ENCODE data around the gene TMEM127.

TMEM127 gene

GRCh38 chr2:96274355-96275056, 8.7 kb upstream of the TMEM127 start:
- Histone ChIP-seq H3K9me3 (no peaks in the 10 kb centered on the region), H3K27me3 (ENCODE audit: low read depth) (no peaks in the 10 kb centered on the region), H3K4me1 (no peaks in the 10 kb centered on the region), H3K4me3 (no peak overlapping the region), H3K36me3 (replicated peaks) (peaks cover 87% of the 10 kb centered on the region)
- DNase-seq (ENCODE audit: low spot score in 2 of 2), result no peak
- in situ Hi-C loops (cut with MboI; ENCODE audit: low sequenced_read_pairs), result no loop called here

GRCh38 chr2:96273763-96274162, 8.0 kb upstream of the TMEM127 start:
- Histone ChIP-seq H3K4me1 (no peaks in the 10 kb centered on the region), H3K36me3 (replicated peaks) (peaks cover 87% of the 10 kb centered on the region), H3K4me3 (no peak overlapping the region), H3K27me3 (ENCODE audit: low read depth) (no peaks in the 10 kb centered on the region), H3K9me3 (no peaks in the 10 kb centered on the region)
- in situ Hi-C loops (cut with MboI; ENCODE audit: low sequenced_read_pairs), result no loop called here
- DNase-seq (ENCODE audit: low spot score in 2 of 2), result no peak

- H3K4me1 ChIP-seq, result no peaks in the 10 kb centered on the region
- in situ Hi-C loops (cut with MboI; ENCODE audit: low sequenced_read_pairs), result no loop called here
- H3K27me3 ChIP-seq (ENCODE audit: low read depth), result no peaks in the 10 kb centered on the region
- no peak overlapping the region for H3K4me3 ChIP-seq
- H3K36me3 ChIP-seq (replicated peaks), result peaks cover 85% of the 10 kb centered on the region
- no peaks in the 10 kb centered on the region for H3K9me3 ChIP-seq
- no peak for DNase-seq (ENCODE audit: low spot score in 2 of 2)
Observed at GRCh38 chr2:96271995-96272394, 6.2 kb upstream of the TMEM127 start.

GRCh38 chr2:96267159-96267971, 1.6 kb upstream of the TMEM127 start:
- in situ Hi-C loops (cut with MboI; ENCODE audit: low sequenced_read_pairs), result no loop called here
- peak; percentile 24 to 71 for DNase-seq (ENCODE audit: low spot score in 2 of 2)
- peaks cover 9% of the 10 kb centered on the region for H3K4me1 ChIP-seq
- peak overlapping the region; percentile 96 for H3K4me3 ChIP-seq
- H3K36me3 ChIP-seq (replicated peaks), result peaks cover 51% of the 10 kb centered on the region
- H3K27me3 ChIP-seq (ENCODE audit: low read depth), result no peaks in the 10 kb centered on the region
- H3K9me3 ChIP-seq, result no peaks in the 10 kb centered on the region

DNA sequence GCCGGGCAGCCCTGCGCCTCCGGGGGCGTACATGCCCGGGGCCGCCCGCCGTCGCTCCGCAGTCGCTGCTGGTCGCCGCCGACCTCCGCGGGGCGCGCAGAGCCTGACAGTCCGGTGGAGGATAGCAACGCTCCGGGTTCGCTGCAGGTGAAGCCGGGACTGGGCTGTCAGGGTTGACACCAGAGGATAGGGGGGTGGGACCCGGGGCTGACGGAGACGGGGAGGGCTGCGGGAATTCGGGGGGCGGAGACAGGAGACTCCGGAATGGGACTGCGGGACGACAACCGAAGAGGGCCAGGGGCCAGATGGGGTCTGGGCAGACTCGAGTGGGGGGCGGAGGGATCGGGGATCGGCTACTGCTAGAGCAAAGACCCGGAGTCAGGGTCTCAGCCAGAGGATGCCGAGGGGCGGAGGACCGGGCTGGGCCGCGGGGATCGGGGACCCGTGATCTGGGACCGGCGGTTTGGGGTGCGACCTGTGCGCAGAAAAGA, 403 bp downstream of the TMEM127 start:
- DNase-seq (ENCODE audit: low spot score in 2 of 2), result peak; percentile 4 to 71
- in situ Hi-C loops (cut with MboI; ENCODE audit: low sequenced_read_pairs), result no loop called here
- H3K4me3 ChIP-seq, result peak overlapping the region; percentile 96
- no peaks in the 10 kb centered on the region for H3K27me3 ChIP-seq (ENCODE audit: low read depth)
- H3K36me3 ChIP-seq (replicated peaks), result peaks cover 41% of the 10 kb centered on the region
- no peaks in the 10 kb centered on the region for H3K9me3 ChIP-seq
- H3K4me1 ChIP-seq, result peaks cover 12% of the 10 kb centered on the region

- no peaks in the 10 kb centered on the region for H3K27me3 ChIP-seq (ENCODE audit: low read depth)
- DNase-seq (ENCODE audit: low spot score in 2 of 2), result peak; percentile 53 to 62
- peaks cover 12% of the 10 kb centered on the region for H3K4me1 ChIP-seq
- H3K36me3 ChIP-seq (replicated peaks), result peaks cover 45% of the 10 kb centered on the region
- no peaks in the 10 kb centered on the region for H3K9me3 ChIP-seq
- in situ Hi-C loops (cut with MboI; ENCODE audit: low sequenced_read_pairs), result loop anchor here (5.0 kb wide), 1 partner anchor 63 kb away; no protein-coding TSS in a partner anchor
- peak overlapping the region; percentile 96 for H3K4me3 ChIP-seq
Observed at GRCh38 chr2:96264656-96265348, 995 bp downstream of the TMEM127 start.

DNA sequence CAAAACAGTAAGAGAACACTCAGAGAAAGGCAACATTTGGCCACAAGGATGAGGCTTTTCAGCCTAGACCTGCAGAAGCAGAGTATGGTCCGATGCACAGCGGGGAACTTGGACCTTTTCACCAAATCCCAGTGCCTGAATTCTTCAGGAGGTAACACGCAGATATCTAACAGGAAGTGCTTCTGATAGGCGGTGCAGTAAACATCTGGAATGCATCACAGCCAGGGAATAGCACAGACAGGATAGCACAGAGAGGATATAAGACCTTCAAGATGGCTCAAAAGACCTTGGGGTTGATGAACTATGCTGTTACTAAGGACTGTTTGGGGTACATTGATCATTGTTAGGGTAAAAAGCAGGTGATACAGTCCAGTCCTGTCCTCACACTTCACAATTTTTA, 1.7 kb downstream of the TMEM127 start:
- H3K9me3 ChIP-seq, result no peaks in the 10 kb centered on the region
- in situ Hi-C loops (cut with MboI; ENCODE audit: low sequenced_read_pairs), result loop anchor here (5.0 kb wide), 1 partner anchor 62 kb away; no protein-coding TSS in a partner anchor
- H3K4me3 ChIP-seq, result peak overlapping the region; percentile 96; the same call in 1 of the 2 replicates
- peaks cover 42% of the 10 kb centered on the region for H3K36me3 ChIP-seq (replicated peaks)
- peaks cover 12% of the 10 kb centered on the region for H3K4me1 ChIP-seq
- no peaks in the 10 kb centered on the region for H3K27me3 ChIP-seq (ENCODE audit: low read depth)
- DNase-seq (ENCODE audit: low spot score in 2 of 2), result no peak

DNA sequence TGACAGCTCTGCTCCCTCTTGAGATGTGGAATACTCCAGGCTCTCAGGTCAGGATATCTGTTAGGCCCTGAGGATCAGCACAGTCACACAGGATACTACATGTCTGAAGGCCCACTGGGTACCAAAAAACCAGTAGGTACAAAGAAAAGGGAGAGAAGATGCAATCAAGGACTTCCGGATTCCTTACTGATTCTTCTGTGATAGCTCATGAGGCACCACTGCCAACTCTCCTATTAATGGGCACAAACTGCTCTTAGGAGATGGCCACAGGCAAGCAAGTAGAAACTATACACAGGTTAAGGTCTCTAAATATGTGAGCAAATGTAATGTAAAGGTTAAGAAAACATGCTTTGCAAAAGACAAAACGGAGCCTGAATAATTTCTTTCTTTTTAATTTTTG, 3.5 kb downstream of the TMEM127 start:
- no peak overlapping the region for H3K4me3 ChIP-seq
- peaks cover 24% of the 10 kb centered on the region for H3K36me3 ChIP-seq (replicated peaks)
- in situ Hi-C loops (cut with MboI; ENCODE audit: low sequenced_read_pairs), result loop anchor here (5.0 kb wide), 1 partner anchor 60 kb away; no protein-coding TSS in a partner anchor

GRCh38 chr2:96261328-96262003, 4.3 kb downstream of the TMEM127 start:
- Histone ChIP-seq H3K27me3 (ENCODE audit: low read depth) (no peaks in the 10 kb centered on the region), H3K36me3 (replicated peaks) (peaks cover 22% of the 10 kb centered on the region), H3K4me3 (no peak overlapping the region), H3K4me1 (peaks cover 12% of the 10 kb centered on the region), H3K9me3 (no peaks in the 10 kb centered on the region)
- in situ Hi-C loops (cut with MboI; ENCODE audit: low sequenced_read_pairs), result loop anchor here (5.0 kb wide), 1 partner anchor 59 kb away; no protein-coding TSS in a partner anchor
- no peak for DNase-seq (ENCODE audit: low spot score in 2 of 2)

More for the DNA sequence above, 3.5 kb downstream of the TMEM127 start:
- Histone ChIP-seq H3K9me3 (no peaks in the 10 kb centered on the region), H3K27me3 (ENCODE audit: low read depth) (no peaks in the 10 kb centered on the region), H3K4me1 (peaks cover 12% of the 10 kb centered on the region)
- DNase-seq (ENCODE audit: low spot score in 2 of 2), result no peak

- no peaks in the 10 kb centered on the region for H3K27me3 ChIP-seq (ENCODE audit: low read depth)
- peaks cover 12% of the 10 kb centered on the region for H3K4me1 ChIP-seq
- no peak overlapping the region for H3K4me3 ChIP-seq
- no peaks in the 10 kb centered on the region for H3K9me3 ChIP-seq
- in situ Hi-C loops (cut with MboI; ENCODE audit: low sequenced_read_pairs), result loop anchor here (5.0 kb wide), 1 partner anchor 58 kb away; no protein-coding TSS in a partner anchor
- peak; percentile 15 to 58 for DNase-seq (ENCODE audit: low spot score in 2 of 2)
- peaks cover 25% of the 10 kb centered on the region for H3K36me3 ChIP-seq (replicated peaks)
Observed at GRCh38 chr2:96260387-96261260, 5.2 kb downstream of the TMEM127 start.

- Histone ChIP-seq H3K27me3 (ENCODE audit: low read depth) (no peaks in the 10 kb centered on the region), H3K4me1 (peaks cover 9% of the 10 kb centered on the region), H3K36me3 (replicated peaks) (peaks cover 31% of the 10 kb centered on the region), H3K4me3 (no peak overlapping the region), H3K9me3 (no peaks in the 10 kb centered on the region)
- DNase-seq (ENCODE audit: low spot score in 2 of 2), result no peak
- in situ Hi-C loops (cut with MboI; ENCODE audit: low sequenced_read_pairs), result no loop called here
Observed at GRCh38 chr2:96259497-96259921, 6.3 kb downstream of the TMEM127 start.

Data from HAP-1 (cell line).